OCI-LY3 (cell line): ENCODE data around the gene RELCH.
A peak's percentile ranks its signal among the peaks of the same experiment; 100 is the strongest.

Experiments used
- EZH2phosphoT487 ChIP-seq: fragments of 200-600 bp; shearing (Covaris generic); IDR thresholded peaks from 2 replicates; pipeline ENCODE4 v1.6.1; 2018; ENCODE audit warnings: antibody characterized with exemption, mixed run types, low read depth
- TF ChIP-seq, protein P1 (sequence below): fragments of 200-600, 300-600 bp; sonication (generic); IDR thresholded peaks from 2 replicates; pipeline ENCODE4 v1.5.1; 2014; ENCODE audit warnings: antibody characterized with exemption, low read length, low read depth

DNA sequence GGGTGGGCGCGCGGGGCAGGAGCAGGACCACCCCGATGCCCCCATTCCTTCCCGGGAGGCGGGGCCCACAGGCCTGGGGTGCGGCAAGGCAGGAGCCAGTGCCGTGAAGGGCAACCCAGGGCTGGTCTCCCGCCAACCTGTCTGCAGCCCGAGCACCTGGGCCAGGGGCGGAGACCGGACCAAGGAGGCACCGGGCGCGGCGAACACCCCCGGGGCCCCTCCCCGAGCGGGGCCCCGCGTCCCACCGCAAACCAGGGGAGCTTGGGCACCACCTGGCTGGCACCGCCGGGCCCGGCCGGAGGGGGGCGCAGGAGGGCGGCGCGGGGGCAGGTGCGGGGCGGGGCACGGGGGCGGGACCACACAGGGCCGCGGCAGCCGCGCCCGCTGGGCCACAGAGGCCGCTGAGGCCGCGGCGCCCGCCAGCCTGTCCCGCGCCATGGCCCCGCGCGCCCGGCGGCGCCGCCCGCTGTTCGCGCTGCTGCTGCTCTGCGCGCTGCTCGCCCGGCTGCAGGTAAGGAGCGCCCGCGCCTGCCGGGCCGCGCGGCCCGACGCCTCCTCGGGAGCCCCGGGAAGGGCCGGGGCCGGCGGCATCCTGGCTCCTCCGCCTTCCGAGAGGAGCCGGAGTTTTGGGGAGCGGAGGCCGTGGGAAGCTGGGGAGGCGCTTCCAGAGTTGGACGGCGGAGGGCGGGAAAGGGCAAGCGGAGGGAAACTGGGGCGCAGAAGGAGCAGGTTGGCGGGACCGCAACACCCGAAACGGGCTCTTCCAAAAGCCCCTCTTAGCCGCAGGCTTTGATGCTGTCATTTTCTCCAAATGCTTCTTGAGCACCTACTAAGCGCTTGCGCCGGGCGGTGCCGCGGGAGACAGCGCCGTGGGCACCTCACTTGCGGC lies 138.1 kb downstream of the RELCH start, which contains the start of gene TNFRSF11A:
- TF ChIP-seq, protein P1, sequence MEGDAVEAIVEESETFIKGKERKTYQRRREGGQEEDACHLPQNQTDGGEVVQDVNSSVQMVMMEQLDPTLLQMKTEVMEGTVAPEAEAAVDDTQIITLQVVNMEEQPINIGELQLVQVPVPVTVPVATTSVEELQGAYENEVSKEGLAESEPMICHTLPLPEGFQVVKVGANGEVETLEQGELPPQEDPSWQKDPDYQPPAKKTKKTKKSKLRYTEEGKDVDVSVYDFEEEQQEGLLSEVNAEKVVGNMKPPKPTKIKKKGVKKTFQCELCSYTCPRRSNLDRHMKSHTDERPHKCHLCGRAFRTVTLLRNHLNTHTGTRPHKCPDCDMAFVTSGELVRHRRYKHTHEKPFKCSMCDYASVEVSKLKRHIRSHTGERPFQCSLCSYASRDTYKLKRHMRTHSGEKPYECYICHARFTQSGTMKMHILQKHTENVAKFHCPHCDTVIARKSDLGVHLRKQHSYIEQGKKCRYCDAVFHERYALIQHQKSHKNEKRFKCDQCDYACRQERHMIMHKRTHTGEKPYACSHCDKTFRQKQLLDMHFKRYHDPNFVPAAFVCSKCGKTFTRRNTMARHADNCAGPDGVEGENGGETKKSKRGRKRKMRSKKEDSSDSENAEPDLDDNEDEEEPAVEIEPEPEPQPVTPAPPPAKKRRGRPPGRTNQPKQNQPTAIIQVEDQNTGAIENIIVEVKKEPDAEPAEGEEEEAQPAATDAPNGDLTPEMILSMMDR: peak; percentile 58
- TF ChIP-seq EZH2phosphoT487: no peak
